Kidney (tissue), 14 donors: ENCODE data around the gene VPS18. TPM values are rescaled to one million over a fixed set of nuclear protein-coding genes. Genes with fewer than 3 reads are reported as not detected.

Experiments used
- DNase-seq, 5 donors: peaks; one replicate each; pipeline ENCODE4 v3.0.0-alpha.2; 2013 to 2020
- FAIRE-seq: peaks from 2 replicates; lab custom pipeline; 2012; peaks lifted over from hg19 to GRCh38; lab: Jason Lieb, UNC
- H3K27ac ChIP-seq, 2 donors: one replicate each; pipeline ENCODE4 v1.7.0; 2013; ENCODE audit warnings: low read depth in 2 of 2, low read length in 2 of 2, inconsistent platforms in 1 of 2
- H3K27me3 ChIP-seq: one replicate; pipeline ENCODE4 v1.7.1; 2013; ENCODE audit warnings: low read length, inconsistent platforms; ENCODE audit not compliant: control insufficient read depth, insufficient read depth
- H3K36me3 ChIP-seq, 3 donors: one replicate each; pipeline versions ENCODE4 v1.7.0 to v1.7.1; 2013; ENCODE audit warnings: low read length in 3 of 3, control low read depth in 1 of 3, inconsistent platforms in 1 of 3; ENCODE audit not compliant: insufficient read depth in 3 of 3, control insufficient read depth in 2 of 3
- H3K4me1 ChIP-seq, 3 donors: one replicate each; pipeline versions ENCODE4 v1.7.0 to v1.7.1; 2013; ENCODE audit warnings: low read length in 3 of 3, inconsistent platforms in 1 of 3, low read depth in 1 of 3; ENCODE audit not compliant: control insufficient read depth in 2 of 3, insufficient read depth in 2 of 3
- H3K4me3 ChIP-seq, 3 donors: one replicate each; pipeline versions ENCODE4 v1.7.0 to v1.8.1; 2013; ENCODE audit warnings: low read length in 3 of 3, control low read depth in 1 of 3, inconsistent platforms in 1 of 3
- H3K9ac ChIP-seq, 3 donors: one replicate each; pipeline versions ENCODE4 v1.7.0 to v1.7.1; 2013; ENCODE audit warnings: low read length in 3 of 3, control low read depth in 1 of 3, inconsistent platforms in 1 of 3
- H3K9me3 ChIP-seq, 3 donors: one replicate each; pipeline versions ENCODE4 v1.7.0 to v1.7.1; 2013; ENCODE audit warnings: low read length in 3 of 3, control low read depth in 1 of 3, inconsistent platforms in 1 of 3; ENCODE audit not compliant: control insufficient read depth in 2 of 3, insufficient read depth in 1 of 3
- CTCF ChIP-seq: IDR thresholded peaks from 3 replicates; pipeline ENCODE4 v1.5.1; 2012; ENCODE audit warnings: mild to moderate bottlenecking, moderate library complexity, borderline replicate concordance; ENCODE audit not compliant: insufficient read depth; ENCODE audit errors: extremely low read depth
- intact Hi-C: fragments of 100-400 bp; cut with DNase I; formaldehyde crosslinking; loops from one replicate; pipeline ENCODE4 v1.11.1; 2022
- polyA plus RNA-seq: library from polyadenylated mRNA; stranded (reverse); fragments of 350-450 nt; fragmentation: Illumina TruSeq; extraction: RNeasy Lipid Tissue Mini Kit (QIAGEN cat#74804); gene quantifications from one replicate; pipeline ENCODE4 v1.2.3, GENCODE V29; 2014; ENCODE audit warnings: low read depth, low replicate concordance; ENCODE audit not compliant: insufficient read depth
- total RNA-seq: library from RNA; stranded (reverse); fragmentation: NEBNext Ultra II Directional; extraction: Animal tissue kit (Norgen Biotek cat#: 25700); gene quantifications from one replicate; pipeline ENCODE4 v1.2.1, GENCODE V29; 2021
- donor health status: control.
- donor health status: control.
- donor health status: control.
- donor health status: control.
- donor health status: control.
- donor health status: DM: yes; HTN: yes; CAD: no.
- donor health status: Normal renal cell carcinoma (clear cell type).

The VPS18 gene
- total and polyA plus RNA-seq, 2 donors from 2014 or later = 21.9 to 28.1 TPM

GRCh38 chr15:40926659-40927494 lies 32.6 kb downstream of the VPS18 start:
- Histone ChIP-seq H3K27me3 (peaks cover 15% of the 10 kb centered on the region), H3K9ac (no peak overlapping the region), H3K36me3 (no peaks in the 10 kb centered on the region), H3K4me3 (no peak overlapping the region), H3K27ac (no peak overlapping the region), H3K4me1 (peaks cover 2 to 39% (median 4%) of the 10 kb centered on the region in 3 donors), H3K9me3 (no peaks in the 10 kb centered on the region)
- TF ChIP-seq CTCF = no peak
- DNase-seq = peak in 1 of 5 donors; percentile 56
- no peak for FAIRE-seq
- intact Hi-C loops = no loop called here

GRCh38 chr15:40927495-40927872 lies 33.2 kb downstream of the VPS18 start:
- peak in 2 of 5 donors; percentile 63 to 79 for DNase-seq
- Histone ChIP-seq H3K27ac (no peak overlapping the region), H3K9me3 (no peaks in the 10 kb centered on the region), H3K36me3 (no peaks in the 10 kb centered on the region), H3K27me3 (peaks cover 15% of the 10 kb centered on the region), H3K4me1 (peaks cover 0 to 39% (median 4%) of the 10 kb centered on the region in 3 donors), H3K9ac (no peak overlapping the region), H3K4me3 (no peak overlapping the region)
- intact Hi-C loops = no loop called here
- FAIRE-seq = no peak
- no peak for TF ChIP-seq CTCF

- intact Hi-C loops = no loop called here
Measured at GRCh38 chr15:40927873-40928806, 33.9 kb downstream of the VPS18 start.

More at GRCh38 chr15:40927873-40928806, 33.9 kb downstream of the VPS18 start:
- DNase-seq = peak in 3 of 5 donors; percentile 46 to 85 (median 83)
- Histone ChIP-seq H3K4me3 (peak overlapping the region in 2 of 3 donors; percentile 58 to 61), H3K9me3 (no peaks in the 10 kb centered on the region), H3K36me3 (no peaks in the 10 kb centered on the region), H3K27ac (no peak overlapping the region), H3K9ac (peak overlapping the region in 1 of 3 donors; percentile 12), H3K27me3 (peaks cover 15% of the 10 kb centered on the region), H3K4me1 (peaks cover 0 to 42% (median 4%) of the 10 kb centered on the region in 3 donors)
- no peak for TF ChIP-seq CTCF
- no peak for FAIRE-seq
